SU-DHL-6 (cell line): Measurements from ENCODE around the gene GIGYF1.

Experiments used
- EZH2phosphoT487 ChIP-seq: fragments of 200-600 bp; sonication (generic), shearing (Covaris generic); conservative IDR thresholded peaks from 2 replicates; pipeline ENCODE4 v1.6.1; 2018; ENCODE audit warnings: mild to moderate bottlenecking, antibody characterized with exemption, low read length, moderate library complexity, mixed read lengths
- TF ChIP-seq, protein P1 (sequence below): fragments of 200-600 bp; sonication (generic); IDR thresholded peaks from one replicate; pipeline ENCODE4 v1.5.1; 2017; ENCODE audit warnings: antibody characterized with exemption, mild to moderate bottlenecking, low read length, moderate library complexity; ENCODE audit not compliant: insufficient read depth, poor library complexity, severe bottlenecking

DNA sequence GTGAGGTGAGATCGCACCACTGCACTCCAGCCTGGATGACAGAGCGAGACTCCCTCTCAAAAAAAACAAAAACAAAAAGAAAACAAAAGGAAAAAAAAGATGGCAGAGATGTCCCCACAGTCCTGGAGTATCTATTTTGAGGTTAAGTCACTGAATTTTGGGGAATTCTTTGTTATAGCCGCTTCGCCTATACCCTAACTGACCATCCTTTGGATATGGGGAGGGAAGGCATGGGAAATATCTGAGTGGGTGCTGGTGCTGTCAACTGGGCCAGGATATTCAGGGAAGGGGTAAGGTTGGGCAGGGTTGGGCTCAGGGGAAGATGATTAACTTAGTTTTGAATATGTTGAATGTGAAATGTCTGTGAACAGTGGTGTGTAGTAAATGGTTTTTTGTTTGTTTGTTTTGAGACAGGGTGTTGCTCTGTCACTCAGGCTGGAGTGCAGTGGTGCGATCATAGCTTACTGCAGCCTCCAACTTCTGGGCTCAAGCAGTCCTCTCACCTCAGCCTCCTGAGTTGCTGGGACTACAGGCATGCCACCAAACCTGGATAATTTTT lies 28.8 kb downstream of the GIGYF1 start:
- TF ChIP-seq, protein P1, sequence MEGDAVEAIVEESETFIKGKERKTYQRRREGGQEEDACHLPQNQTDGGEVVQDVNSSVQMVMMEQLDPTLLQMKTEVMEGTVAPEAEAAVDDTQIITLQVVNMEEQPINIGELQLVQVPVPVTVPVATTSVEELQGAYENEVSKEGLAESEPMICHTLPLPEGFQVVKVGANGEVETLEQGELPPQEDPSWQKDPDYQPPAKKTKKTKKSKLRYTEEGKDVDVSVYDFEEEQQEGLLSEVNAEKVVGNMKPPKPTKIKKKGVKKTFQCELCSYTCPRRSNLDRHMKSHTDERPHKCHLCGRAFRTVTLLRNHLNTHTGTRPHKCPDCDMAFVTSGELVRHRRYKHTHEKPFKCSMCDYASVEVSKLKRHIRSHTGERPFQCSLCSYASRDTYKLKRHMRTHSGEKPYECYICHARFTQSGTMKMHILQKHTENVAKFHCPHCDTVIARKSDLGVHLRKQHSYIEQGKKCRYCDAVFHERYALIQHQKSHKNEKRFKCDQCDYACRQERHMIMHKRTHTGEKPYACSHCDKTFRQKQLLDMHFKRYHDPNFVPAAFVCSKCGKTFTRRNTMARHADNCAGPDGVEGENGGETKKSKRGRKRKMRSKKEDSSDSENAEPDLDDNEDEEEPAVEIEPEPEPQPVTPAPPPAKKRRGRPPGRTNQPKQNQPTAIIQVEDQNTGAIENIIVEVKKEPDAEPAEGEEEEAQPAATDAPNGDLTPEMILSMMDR: no peak
- no peak for TF ChIP-seq EZH2phosphoT487
